ENCODE data around the gene ZCCHC3. TPM values are rescaled to one million over a fixed set of nuclear protein-coding genes. Genes with fewer than 3 reads are reported as not detected.

ZCCHC3 gene
- total RNA-seq, 2 experiments from 2014 or later, result 19.3 to 19.5 TPM

GRCh38 chr20:328975-329695, 31.8 kb downstream of the ZCCHC3 start:
- Mint-ChIP-seq H3K27ac (peak overlapping the region; percentile 75), H3K4me1 (ENCODE audit: low read depth) (peaks cover 36% of the 10 kb centered on the region), H3K27me3 (no peaks in the 10 kb centered on the region), H3K36me3 (ENCODE audit: low read depth) (peaks cover 5% of the 10 kb centered on the region), H3K9me3 (no peaks in the 10 kb centered on the region), H3K4me3 (peak overlapping the region; percentile 82)
- ATAC-seq (ENCODE audit: poor library complexity) (no peak), DNase-seq (no peak)
- no peak for TF ChIP-seq CTCF (IDR thresholded peaks at IDR 0.05)
- Histone ChIP-seq H3K4me1 (ENCODE audit: insufficient read depth, low read length) (peaks cover 29% of the 10 kb centered on the region), H3K36me3 (ENCODE audit: insufficient read depth, low read length) (no peaks in the 10 kb centered on the region), H3K27ac (ENCODE audit: low read depth in 1 of 2, low read length in 2 of 2) (peak overlapping the region in 1 of 2 donors; percentile 23), H3K4me3 (ENCODE audit: low read length) (no peak overlapping the region), H3K9me3 (ENCODE audit: control insufficient read depth in 1 of 2, insufficient read depth in 1 of 2, low read length in 2 of 2) (no peaks in the 10 kb centered on the region), H3K27me3 (ENCODE audit: control insufficient read depth in 1 of 2, insufficient read depth in 2 of 2, low read length in 2 of 2) (no peaks in the 10 kb centered on the region)
- intact Hi-C loops (cut with DNase I, micrococcal nuclease), result loop anchor here in 1 of 2 experiments (5.0 kb wide), 1 partner anchor 78 kb away; the partner anchor contains the start of gene RBCK1
- ChIA-PET CTCF (interaction anchor here (1.4 to 3.7 kb wide), 5 partner anchors 16 to 121 kb away, joined by 3 to 38 read pairs (median 11); partner anchors contain the start of gene ZCCHC3), POLR2A (interaction anchor here (0.6 to 3.2 kb wide), 3 partner anchors 30 to 121 kb away, joined by 3 to 20 read pairs (median 5); partner anchors contain the start of gene ZCCHC3)

DNA sequence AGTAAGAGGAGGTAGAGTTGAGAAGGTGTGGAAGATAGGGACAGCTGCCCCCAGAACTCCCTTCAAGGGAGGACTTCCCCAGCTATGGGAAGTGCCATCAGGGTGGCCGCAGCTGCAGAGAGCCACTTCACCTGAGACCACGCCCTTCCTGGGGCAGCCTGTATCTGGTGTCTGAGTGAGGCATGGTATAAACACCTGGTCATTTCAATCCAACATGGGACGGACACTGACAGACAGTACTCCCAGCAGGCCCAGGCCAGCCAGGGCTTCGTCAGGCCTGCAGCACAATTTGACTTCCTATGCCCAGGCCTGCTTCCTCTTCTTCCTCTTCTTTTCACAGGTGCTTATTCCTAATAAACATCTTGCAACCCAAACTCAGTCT, 32.5 kb downstream of the ZCCHC3 start:
- no peak overlapping the region for H3K4me3 ChIP-seq (ENCODE audit: low read length)
- H3K27ac ChIP-seq (ENCODE audit: low read depth in 1 of 2, low read length in 2 of 2), result no peak overlapping the region
- peaks cover 34% of the 10 kb centered on the region for H3K4me1 Mint-ChIP-seq (ENCODE audit: low read depth)
- DNase-seq (peak in 1 of 14 experiments; percentile 27), ATAC-seq (ENCODE audit: poor library complexity) (no peak)
- peaks cover 22% of the 10 kb centered on the region for H3K4me1 ChIP-seq (ENCODE audit: insufficient read depth, low read length)
- POLR2A ChIA-PET, result interaction anchor here (1.0 to 3.2 kb wide), 3 partner anchors 30 to 92 kb away, joined by 4 to 20 read pairs (median 5); partner anchors contain the start of gene ZCCHC3
- no peaks in the 10 kb centered on the region for H3K9me3 ChIP-seq (ENCODE audit: control insufficient read depth in 1 of 2, insufficient read depth in 1 of 2, low read length in 2 of 2)
- H3K4me3 Mint-ChIP-seq, result no peak overlapping the region
- no peak for TF ChIP-seq CTCF (IDR thresholded peaks at IDR 0.05)
- H3K36me3 Mint-ChIP-seq (ENCODE audit: low read depth), result peaks cover 3% of the 10 kb centered on the region
- H3K9me3 Mint-ChIP-seq, result no peaks in the 10 kb centered on the region
- intact Hi-C loops (cut with DNase I, micrococcal nuclease), result loop anchor here (1.0 to 5.0 kb wide), 5 partner anchors 40 to 121 kb away; partner anchors contain the start of genes C20orf96 (in 1 of the 2) and RBCK1 (in 1 of the 2)
- CTCF ChIA-PET, result interaction anchor here (1.0 to 3.7 kb wide), 9 partner anchors 15 to 122 kb away, joined by 3 to 38 read pairs (median 9); partner anchors contain the start of gene ZCCHC3
- no peaks in the 10 kb centered on the region for H3K27me3 ChIP-seq (ENCODE audit: control insufficient read depth in 1 of 2, insufficient read depth in 2 of 2, low read length in 2 of 2)
- H3K27me3 Mint-ChIP-seq, result no peaks in the 10 kb centered on the region
- no peaks in the 10 kb centered on the region for H3K36me3 ChIP-seq (ENCODE audit: insufficient read depth, low read length)
- peak overlapping the region; percentile 74 for H3K27ac Mint-ChIP-seq

- no peaks in the 10 kb centered on the region for H3K27me3 ChIP-seq (ENCODE audit: control insufficient read depth in 1 of 2, insufficient read depth in 2 of 2, low read length in 2 of 2)
- CTCF ChIA-PET, result interaction anchor here (0.6 to 3.7 kb wide), 15 partner anchors 15 to 233 kb away, joined by 3 to 38 read pairs (median 4); partner anchors contain the start of genes CSNK2A1, DEFB132 and ZCCHC3
- peak in 13 of 14 experiments; percentile 39 to 85 (median 53) for DNase-seq
- ATAC-seq (ENCODE audit: poor library complexity), result peak; percentile 44
- no peaks in the 10 kb centered on the region for H3K27me3 Mint-ChIP-seq
- H3K4me3 ChIP-seq (ENCODE audit: low read length), result no peak overlapping the region
- POLR2A ChIA-PET, result interaction anchor here (1.0 to 3.2 kb wide), 4 partner anchors 31 to 93 kb away, joined by 3 to 20 read pairs (median 4); partner anchors contain the start of gene ZCCHC3
- intact Hi-C loops (cut with DNase I, micrococcal nuclease), result loop anchor here (1.0 to 2.0 kb wide), 4 partner anchors 40 to 121 kb away; partner anchors contain the start of gene C20orf96 (in 1 of the 2)
- peaks cover 20% of the 10 kb centered on the region for H3K4me1 ChIP-seq (ENCODE audit: insufficient read depth, low read length)
- no peak overlapping the region for H3K27ac ChIP-seq (ENCODE audit: low read depth in 1 of 2, low read length in 2 of 2)
- no peaks in the 10 kb centered on the region for H3K9me3 Mint-ChIP-seq
- no peaks in the 10 kb centered on the region for H3K36me3 Mint-ChIP-seq (ENCODE audit: low read depth)
- no peaks in the 10 kb centered on the region for H3K36me3 ChIP-seq (ENCODE audit: insufficient read depth, low read length)
- peaks cover 32% of the 10 kb centered on the region for H3K4me1 Mint-ChIP-seq (ENCODE audit: low read depth)
- no peaks in the 10 kb centered on the region for H3K9me3 ChIP-seq (ENCODE audit: control insufficient read depth in 1 of 2, insufficient read depth in 1 of 2, low read length in 2 of 2)
- H3K4me3 Mint-ChIP-seq, result peak overlapping the region; percentile 76
- peak; percentile 93 for TF ChIP-seq CTCF (IDR thresholded peaks at IDR 0.05)
- H3K27ac Mint-ChIP-seq, result peak overlapping the region; percentile 74
These were observed 33.1 kb downstream of the ZCCHC3 start for GRCh38 chr20:330233-331149.
